Peyer's patch (tissue), 4 donors: ENCODE data around the gene ADGRL3.

Experiments
- CTCF ChIP-seq, 6 experiments: fragments of 450-650 bp in 4 of 6; fragments of 200-600 bp in 2 of 6; sonication (generic) in 1 of 6; IDR thresholded peaks; one replicate each; pipeline ENCODE4 v1.5.1; 2017 to 2019; ENCODE audit warnings: antibody characterized with exemption in 6 of 6, mild to moderate bottlenecking in 3 of 6, moderate library complexity in 1 of 6
- POLR2A ChIP-seq, 2 donors: fragments of 450-650 bp; IDR thresholded peaks; one replicate each; pipeline ENCODE4 v1.5.1; 2017; ENCODE audit warnings: antibody characterized with exemption in 2 of 2, mild to moderate bottlenecking in 2 of 2, moderate library complexity in 2 of 2

- no peak for TF ChIP-seq CTCF (IDR thresholded peaks at IDR 0.05)
- TF ChIP-seq POLR2A (IDR thresholded peaks at IDR 0.05) = no peak
These were observed 405.9 kb downstream of the ADGRL3 start for GRCh38 chr4:61605984-61606383.
